PFSK-1 (cell line): ENCODE measurements around the gene ALDOA.

Source experiments
- FOXP2 ChIP-seq: optimal IDR thresholded peaks from 2 replicates; pipeline ENCODE3; 2011; ENCODE audit warnings: borderline replicate concordance, control low read depth, inconsistent platforms; ENCODE audit not compliant: insufficient read depth; ENCODE audit errors: extremely low read length, extremely low read depth
- POLR2AphosphoS5 ChIP-seq: IDR thresholded peaks from 2 replicates; pipeline ENCODE4 v1.6.1; 2012; ENCODE audit warnings: low read depth, mild to moderate bottlenecking, control low read depth, low read length, moderate library complexity
- REST ChIP-seq, 2 experiments: IDR thresholded peaks; 2 replicates each; pipeline versions ENCODE4 v1.6.1 to v1.8.0; 2011 to 2012; ENCODE audit warnings: low read depth in 2 of 2, low read length in 2 of 2, control low read depth in 1 of 2, inconsistent platforms in 1 of 2, mild to moderate bottlenecking in 1 of 2, moderate library complexity in 1 of 2; ENCODE audit not compliant: insufficient read depth in 1 of 2
- SIN3A ChIP-seq: IDR thresholded peaks from 2 replicates; pipeline ENCODE4 v1.6.1; 2012; ENCODE audit warnings: mild to moderate bottlenecking, low read length, moderate library complexity, borderline replicate concordance; ENCODE audit not compliant: insufficient read depth
- TAF1 ChIP-seq: IDR thresholded peaks from 2 replicates; pipeline ENCODE4 v1.6.1; 2012; ENCODE audit warnings: low read length, control low read depth, borderline replicate concordance; ENCODE audit not compliant: insufficient read depth

Gene ALDOA

GRCh38 chr16:30053376-30054015 lies 12.1 kb upstream of the ALDOA start:
- no peak for TF ChIP-seq REST (IDR thresholded peaks at IDR 0.05; ENCODE audit: insufficient read depth in 1 of 2, low read depth in 2 of 2, low read length in 2 of 2)
- TF ChIP-seq SIN3A: no peak
- no peak for TF ChIP-seq POLR2AphosphoS5
- no peak for TF ChIP-seq TAF1
- no peak for TF ChIP-seq FOXP2

GRCh38 chr16:30054451-30054850 lies 11.1 kb upstream of the ALDOA start:
- no peak for TF ChIP-seq FOXP2
- TF ChIP-seq SIN3A: no peak
- TF ChIP-seq REST (IDR thresholded peaks at IDR 0.05; ENCODE audit: insufficient read depth in 1 of 2, low read depth in 2 of 2, low read length in 2 of 2): no peak
- no peak for TF ChIP-seq TAF1
- no peak for TF ChIP-seq POLR2AphosphoS5

GRCh38 chr16:30054959-30055553 lies 10.5 kb upstream of the ALDOA start:
- TF ChIP-seq REST (IDR thresholded peaks at IDR 0.05; ENCODE audit: insufficient read depth in 1 of 2, low read depth in 2 of 2, low read length in 2 of 2): no peak
- TF ChIP-seq FOXP2: no peak
- no peak for TF ChIP-seq TAF1
- no peak for TF ChIP-seq POLR2AphosphoS5
- no peak for TF ChIP-seq SIN3A

- TF ChIP-seq REST (IDR thresholded peaks at IDR 0.05; ENCODE audit: insufficient read depth in 1 of 2, low read depth in 2 of 2, low read length in 2 of 2) (no peak), FOXP2 (no peak), SIN3A (no peak), TAF1 (no peak), POLR2AphosphoS5 (no peak)
These were observed 5.2 kb upstream of the ALDOA start for GRCh38 chr16:30060346-30060745.
